ENCODE data around the gene TXNDC2. TPM values are rescaled to one million over a fixed set of nuclear protein-coding genes. Genes with fewer than 3 reads are reported as not detected.

The TXNDC2 gene
- total and polyA plus RNA-seq, 9 of the 15 experiments (the other 6 are each of a cell fraction or from before 2014, with no cell fraction given) = 1.2 to 4.9 (median 2.3) TPM

- DNase-seq (ENCODE audit: extremely low read depth in 1 of 4, low spot score in 3 of 4) (no peak), FAIRE-seq (no peak), ATAC-seq (no peak)
- Histone ChIP-seq H3K79me2 (ENCODE audit: control insufficient read depth, insufficient read depth, low read length) (no peaks in the 10 kb centered on the region), H3K27ac (ENCODE audit: extremely low read depth, low read depth, low read length) (no peak overlapping the region), H3K4me1 (replicated peaks in 1 of 2; ENCODE audit: control insufficient read depth in 2 of 2, insufficient read depth in 2 of 2, low read length in 2 of 2) (peaks cover 3 to 12% of the 10 kb centered on the region in 2 experiments; a peak in 4 of 5 replicates), H3K9me1 (ENCODE audit: control insufficient read depth, insufficient read depth, low read length) (no peaks in the 10 kb centered on the region), H3K4me2 (ENCODE audit: insufficient read depth, low read length) (no peak overlapping the region), H3K9me3 (replicated peaks; ENCODE audit: control insufficient read depth, insufficient read depth, low read depth, low read length) (peaks cover 10% of the 10 kb centered on the region), H3K4me3 (no peak overlapping the region), H3K9ac (ENCODE audit: insufficient read depth in 1 of 2, low read depth in 2 of 2, low read length in 2 of 2) (no peak overlapping the region), H2AFZ (ENCODE audit: low read depth, low read length) (no peak overlapping the region), H3K36me3 (ENCODE audit: control insufficient read depth, insufficient read depth, low read length) (peaks cover 31% of the 10 kb centered on the region; the same call in 2 of the 3 replicates), H3K27me3 (ENCODE audit: control insufficient read depth in 2 of 2, insufficient read depth in 2 of 2, low read length in 2 of 2) (no peaks in the 10 kb centered on the region), H4K20me1 (replicated peaks; ENCODE audit: control insufficient read depth, insufficient read depth, low read length) (no peaks in the 10 kb centered on the region)
- in situ Hi-C loops (cut with MboI) = no loop called here
- 42% methylated on average over 4 of the region's 4 CpGs for WGBS (ENCODE audit: insufficient coverage, low coverage, missing lambda C conversion rate)
- intact Hi-C loops (cut with micrococcal nuclease) = no loop called here
- no peak for TF ChIP-seq ZNF232 (CRISPR knock-in tag; IDR thresholded peaks at IDR 0.05)
- no peak for TF ChIP-seq JUNB (CRISPR knock-in tag; conservative IDR thresholded peaks at IDR 0.05)
- no peak for TF ChIP-seq SMAD3 (CRISPR knock-in tag; conservative IDR thresholded peaks at IDR 0.05)
- TF ChIP-seq ZFP1 (CRISPR knock-in tag; IDR thresholded peaks at IDR 0.05) = no peak
- TF ChIP-seq ZNF507 (tag; conservative IDR thresholded peaks at IDR 0.05) = no peak
- TF ChIP-seq SRSF7 (optimal IDR thresholded peaks at IDR 0.05; ENCODE audit: low read depth, low read length) = no peak
- TF ChIP-seq SREBF1 (IDR thresholded peaks at IDR 0.05; ENCODE audit: borderline replicate concordance, low read depth, low read length) = no peak
- no peak for TF ChIP-seq ZNF589 (CRISPR knock-in tag; IDR thresholded peaks at IDR 0.05; ENCODE audit: low read depth)
- TF ChIP-seq, protein P1, sequence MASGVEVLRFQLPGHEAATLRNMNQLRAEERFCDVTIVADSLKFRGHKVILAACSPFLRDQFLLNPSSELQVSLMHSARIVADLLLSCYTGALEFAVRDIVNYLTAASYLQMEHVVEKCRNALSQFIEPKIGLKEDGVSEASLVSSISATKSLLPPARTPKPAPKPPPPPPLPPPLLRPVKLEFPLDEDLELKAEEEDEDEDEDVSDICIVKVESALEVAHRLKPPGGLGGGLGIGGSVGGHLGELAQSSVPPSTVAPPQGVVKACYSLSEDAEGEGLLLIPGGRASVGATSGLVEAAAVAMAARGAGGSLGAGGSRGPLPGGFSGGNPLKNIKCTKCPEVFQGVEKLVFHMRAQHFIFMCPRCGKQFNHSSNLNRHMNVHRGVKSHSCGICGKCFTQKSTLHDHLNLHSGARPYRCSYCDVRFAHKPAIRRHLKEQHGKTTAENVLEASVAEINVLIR (CRISPR knock-in tag; IDR thresholded peaks at IDR 0.05) = no peak
- no peak for TF ChIP-seq ZNF586 (CRISPR knock-in tag; conservative IDR thresholded peaks at IDR 0.05)
- TF ChIP-seq CCNT2 (IDR thresholded peaks at IDR 0.05; ENCODE audit: borderline replicate concordance, extremely low read depth, insufficient read length, low read depth, low read length) = no peak
- CTCF ChIA-PET (ENCODE audit: low intra/inter-chr PET ratio) = no interaction called here
- no TSS peak for BruUV-seq (replicated peaks)
- POLR2A ChIA-PET = interaction anchor here (0.6 to 3.6 kb wide), 7 partner anchors 9 to 1326 kb away, joined by 3 to 19 read pairs (median 4); no protein-coding TSS in a partner anchor
Observed at GRCh38 chr18:9860682-9861081, 25.1 kb upstream of the TXNDC2 start.

All from K562 (cell line).